Umbilical cord (tissue), 2 donors: ENCODE results near the gene RPA3. TPM values are rescaled to one million over a fixed set of nuclear protein-coding genes. Genes with fewer than 3 reads are reported as not detected.
A peak's percentile ranks its signal among the peaks of the same experiment; 100 is the strongest.

Experiments used
- DNase-seq: peaks from one replicate; pipeline ENCODE4 v3.0.0-alpha.2; 2015; ENCODE audit warnings: low spot score
- total RNA-seq: library from RNA; depleted of rRNA; stranded (reverse); fragments of >200 nt; gene quantifications from one replicate; pipeline ENCODE4 v1.2.3, GENCODE V29; 2014; ENCODE audit warnings: low replicate concordance; ENCODE audit not compliant: insufficient read depth

Gene RPA3
- total RNA-seq, 1 donor from 2014 or later = 25.8 TPM

DNA sequence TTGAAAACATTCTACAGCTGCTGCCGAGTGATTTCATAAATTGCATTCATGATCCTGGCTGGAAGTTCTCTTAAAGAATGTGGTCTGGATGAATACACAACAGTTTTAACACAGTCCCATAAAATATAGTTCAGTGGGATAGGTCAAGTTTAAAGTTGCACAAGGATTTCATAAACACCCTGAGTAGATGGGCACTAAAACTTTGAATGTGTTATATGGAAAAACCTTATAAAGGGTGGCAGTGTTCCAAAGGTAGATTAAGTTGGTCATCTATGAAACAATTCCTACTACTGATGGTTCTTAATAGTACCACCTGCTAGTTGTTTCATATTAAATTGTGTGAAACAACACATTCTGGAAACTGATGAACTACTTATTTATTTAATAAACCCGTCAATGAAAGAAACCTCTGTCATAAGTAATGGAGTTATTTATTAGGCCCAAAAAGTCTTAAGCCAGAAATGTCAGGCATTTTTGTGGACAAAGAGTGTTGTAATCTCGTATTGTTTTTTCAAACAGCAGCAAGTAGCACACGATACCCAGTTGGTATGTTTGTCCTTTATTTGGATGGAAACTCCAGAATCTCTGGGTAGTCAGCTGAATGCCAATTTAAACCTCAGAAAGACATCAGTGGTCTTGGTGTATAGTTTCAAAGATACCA, 14.3 kb upstream of the RPA3 start:
- DNase-seq = peak; percentile 64

DNA sequence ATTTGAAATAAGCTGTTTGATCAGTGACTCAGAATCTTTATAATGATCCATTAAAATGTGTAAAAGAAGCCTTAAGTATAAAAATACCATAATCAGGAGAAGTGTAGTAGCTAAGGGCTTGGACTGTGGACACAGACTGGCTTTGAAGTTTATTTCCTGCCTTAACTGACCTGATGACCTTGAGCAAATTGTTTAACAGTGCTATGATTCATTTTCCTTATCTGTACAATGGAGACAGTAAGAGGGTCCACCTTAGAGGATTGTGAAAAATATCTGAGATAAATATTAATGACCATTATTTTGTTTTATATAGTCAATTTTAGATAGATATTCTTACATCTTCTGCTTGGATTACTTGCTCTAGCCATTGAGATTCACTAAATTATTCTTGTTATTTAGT, 13.3 kb upstream of the RPA3 start:
- no peak for DNase-seq

DNA sequence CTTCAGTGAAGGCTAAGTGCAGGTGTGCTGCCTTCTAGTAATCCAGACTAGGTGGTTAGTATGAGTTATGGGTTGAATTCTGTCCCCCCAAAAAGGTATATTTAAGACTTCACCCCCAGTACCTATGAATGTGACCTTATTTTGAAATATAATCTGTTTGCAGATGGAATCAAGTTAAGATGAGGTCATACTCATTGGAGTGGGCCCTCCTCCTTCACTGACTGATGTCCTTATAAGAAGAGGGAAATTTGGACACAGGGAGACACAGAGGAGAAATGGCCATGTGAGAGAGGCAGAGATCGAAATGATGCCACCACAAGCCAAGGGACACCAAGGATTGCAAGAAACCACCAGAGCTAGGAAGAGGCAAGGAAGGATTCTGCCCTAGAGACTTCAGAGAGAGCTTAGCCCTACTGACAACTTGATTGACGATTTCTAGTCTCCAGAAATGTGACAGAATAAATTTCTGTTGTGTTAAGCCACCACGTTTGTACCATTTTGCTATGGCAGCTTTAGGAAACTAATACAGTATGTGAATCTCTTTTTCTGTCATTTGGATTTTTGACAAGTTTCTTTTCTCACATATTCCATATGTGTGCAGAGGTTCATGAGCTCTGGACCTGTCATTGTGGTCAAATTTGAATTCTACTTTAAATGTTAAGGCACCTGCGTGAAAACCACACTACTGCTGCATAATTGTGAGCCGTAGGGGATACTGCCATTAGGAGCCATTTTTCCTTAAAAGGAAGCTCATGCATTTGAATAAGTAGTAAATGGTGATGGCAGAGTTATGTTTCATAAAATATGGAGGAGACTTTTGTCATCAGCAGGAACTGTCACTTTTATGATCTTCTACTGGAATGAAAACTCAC, 2.6 kb upstream of the RPA3 start:
- DNase-seq = no peak

GRCh38 chr7:7720193-7720592, 1.8 kb upstream of the RPA3 start:
- DNase-seq = peak; percentile 38

DNA sequence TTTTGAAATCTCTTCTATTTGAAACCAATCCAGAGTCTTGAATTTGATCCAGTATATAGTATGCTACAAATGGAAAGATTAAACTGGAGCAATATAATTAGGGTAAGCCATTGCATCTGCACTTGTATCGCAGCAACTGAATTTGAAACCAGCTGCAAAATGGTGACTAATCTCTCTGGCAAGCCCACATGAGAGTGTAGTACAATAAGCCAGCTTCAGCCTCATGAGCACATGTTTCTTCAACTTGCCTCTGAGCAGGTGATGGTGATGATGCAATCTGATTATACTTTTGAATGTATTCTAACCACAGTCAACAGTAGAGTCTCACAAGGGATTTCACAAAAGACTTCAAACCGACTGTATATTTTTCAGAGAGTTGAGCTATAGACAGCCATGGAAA, 829 bp upstream of the RPA3 start:
- peak; percentile 35 for DNase-seq

GRCh38 chr7:7713730-7714129, 4.7 kb downstream of the RPA3 start:
- no peak for DNase-seq

- DNase-seq = no peak
These were observed 7.9 kb downstream of the RPA3 start for GRCh38 chr7:7710469-7710868.

GRCh38 chr7:7709291-7709690, 9.1 kb downstream of the RPA3 start:
- DNase-seq = no peak

DNA sequence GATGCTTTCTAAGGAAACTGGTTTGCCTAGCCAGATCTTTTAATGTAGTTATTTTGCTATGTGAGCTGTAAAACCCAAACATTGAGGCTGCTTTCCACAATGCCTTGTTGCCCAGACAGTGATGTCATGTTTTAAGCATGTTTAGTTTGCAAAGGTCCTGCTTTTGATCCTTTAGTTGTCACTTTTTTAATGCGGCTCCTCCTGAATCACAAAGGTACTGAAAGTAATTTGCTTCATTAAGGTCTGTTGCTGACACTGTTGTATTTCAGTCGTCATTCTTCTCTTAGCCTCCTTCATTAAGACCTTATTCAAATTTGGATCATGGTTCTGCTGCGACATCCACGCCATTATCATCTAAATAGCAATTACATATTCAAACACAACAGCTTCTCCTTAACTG, 10.6 kb downstream of the RPA3 start:
- peak; percentile 70 for DNase-seq

GRCh38 chr7:7707246-7707645, 11.2 kb downstream of the RPA3 start:
- DNase-seq = no peak

DNA sequence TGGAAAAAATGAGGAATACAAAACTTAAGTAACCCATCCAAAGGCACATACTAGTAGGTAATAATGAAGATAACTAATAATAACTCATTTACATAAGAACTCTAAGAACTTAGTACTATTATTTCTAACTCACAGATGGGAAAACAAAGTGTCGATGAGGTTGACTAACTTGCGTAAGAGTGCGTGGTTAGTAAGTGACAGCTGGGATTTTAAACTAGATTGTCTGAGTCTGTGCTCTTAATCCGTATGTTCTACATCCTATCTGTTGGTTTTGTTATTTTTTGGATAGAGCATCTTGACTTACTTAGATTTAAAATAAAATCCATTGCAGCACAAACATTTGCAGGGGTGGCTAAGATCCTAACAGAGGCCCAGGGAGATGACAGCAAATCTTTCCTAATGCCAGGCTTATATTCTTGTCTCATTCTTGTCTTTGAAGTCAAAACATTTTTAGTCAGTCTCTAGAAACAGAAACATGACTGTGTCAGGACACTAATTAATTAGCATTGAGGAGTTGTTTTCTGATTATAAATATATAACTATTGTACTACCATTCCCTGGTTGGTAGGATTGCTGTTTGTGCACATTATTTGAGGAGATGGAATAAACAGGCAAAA, 11.7 kb downstream of the RPA3 start:
- peak; percentile 75 for DNase-seq

- DNase-seq = no peak
These were observed 12.3 kb downstream of the RPA3 start for GRCh38 chr7:7706101-7706511.

GRCh38 chr7:7705318-7705717, 13.1 kb downstream of the RPA3 start:
- no peak for DNase-seq

- DNase-seq = no peak
These were observed 13.5 kb downstream of the RPA3 start for GRCh38 chr7:7704867-7705266.

DNA sequence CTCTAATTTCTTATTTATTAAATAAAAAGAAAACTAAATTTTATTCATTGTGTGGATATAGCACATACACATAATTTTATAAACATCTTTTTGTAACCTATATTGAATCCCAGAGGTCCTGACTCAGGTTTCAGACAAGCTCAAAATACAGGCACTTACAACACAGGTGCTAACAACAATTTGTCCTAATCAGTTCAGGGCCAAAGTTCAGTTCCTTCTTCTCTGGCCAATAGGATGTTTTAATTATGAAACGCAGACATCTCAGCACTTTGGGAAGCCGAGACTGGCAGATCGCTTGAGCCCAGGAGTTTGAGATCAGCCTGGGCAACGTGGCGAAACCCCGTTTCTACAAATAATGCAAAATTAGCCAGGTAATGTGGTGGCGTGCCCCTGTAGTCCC, 15.0 kb downstream of the RPA3 start:
- no peak for DNase-seq

GRCh38 chr7:7702826-7703225, 15.6 kb downstream of the RPA3 start:
- DNase-seq = no peak

GRCh38 chr7:7701527-7701926, 16.9 kb downstream of the RPA3 start:
- no peak for DNase-seq

DNA sequence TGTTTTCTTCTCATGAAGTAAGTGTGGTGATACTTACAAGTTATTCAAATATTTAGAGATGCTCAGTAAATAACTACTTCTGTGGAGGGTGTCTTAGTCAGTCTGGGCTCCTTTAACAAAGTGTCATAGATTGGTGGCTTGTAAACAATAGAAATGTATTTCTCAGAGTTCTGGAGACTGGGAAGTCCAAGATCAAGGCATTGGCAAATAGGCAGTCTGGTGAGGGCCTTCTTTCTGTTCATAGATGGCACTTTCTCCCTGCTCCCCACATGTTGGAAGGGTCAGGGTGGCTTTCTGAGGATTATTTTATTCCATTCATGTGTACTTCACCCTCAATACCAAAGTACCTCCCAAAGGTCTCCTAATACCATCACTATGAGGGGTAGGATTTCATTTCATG, 18.4 kb downstream of the RPA3 start:
- no peak for DNase-seq

- DNase-seq = no peak
These were observed 19.0 kb downstream of the RPA3 start for GRCh38 chr7:7699380-7699779.

DNA sequence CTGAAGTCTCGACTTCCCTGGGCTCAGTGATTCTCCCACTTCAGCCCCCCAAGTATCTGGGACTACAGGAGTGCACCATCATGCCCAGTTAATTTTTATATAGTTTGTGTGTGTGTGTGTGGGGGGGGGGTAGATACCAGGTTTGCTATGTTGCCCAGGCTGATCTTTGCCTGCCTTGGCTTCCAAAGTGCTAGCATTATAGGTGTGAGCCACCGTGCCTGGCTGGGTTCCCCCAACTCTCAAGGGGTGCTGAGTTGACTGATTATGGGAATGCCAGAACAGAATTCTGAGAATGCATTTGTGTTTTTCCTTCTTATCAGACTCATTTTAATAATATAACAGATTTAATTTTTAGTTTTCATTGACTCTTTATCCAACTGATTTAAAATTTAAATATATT, 19.5 kb downstream of the RPA3 start:
- no peak for DNase-seq

DNA sequence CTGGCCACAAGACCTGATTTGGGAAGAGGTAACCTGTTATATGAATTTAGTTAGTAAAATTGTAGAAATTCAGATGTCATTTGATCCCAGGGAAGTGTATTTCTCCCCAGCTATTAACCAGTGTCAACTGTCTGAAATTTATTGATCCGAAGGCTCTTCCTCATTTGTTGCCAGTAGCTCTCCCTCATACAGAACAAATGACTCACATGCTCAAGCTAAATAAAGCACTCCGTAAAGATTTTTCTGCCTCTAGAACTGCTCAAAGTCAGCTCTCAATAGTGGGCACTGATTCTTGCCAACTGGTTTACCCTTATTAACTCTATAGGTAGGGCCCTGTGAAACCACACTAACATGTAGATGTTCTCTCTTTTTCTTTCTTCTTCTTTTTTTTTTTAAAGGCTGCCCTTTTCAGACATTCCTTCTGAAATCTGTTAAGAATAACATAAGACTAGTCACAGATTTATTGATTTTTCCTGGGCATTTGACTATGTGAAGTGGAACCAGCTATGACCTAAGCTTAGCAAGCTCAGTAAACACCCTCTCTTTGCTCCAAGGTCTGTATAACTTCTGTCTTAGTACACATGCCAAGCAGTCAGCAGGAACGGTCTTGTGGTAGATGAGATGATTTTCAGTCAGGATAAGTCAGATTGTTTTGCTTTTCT, 21.8 kb downstream of the RPA3 start:
- peak; percentile 48 for DNase-seq

GRCh38 chr7:7695111-7695817, 23.1 kb downstream of the RPA3 start:
- DNase-seq = no peak
